H1 (cell line): ENCODE data around the gene MXRA7. TPM values are rescaled to one million over a fixed set of nuclear protein-coding genes. Genes with fewer than 3 reads are reported as not detected.

Experiments used
- SAP30 ChIP-seq: fragments of 300-600 bp; sonication (generic); IDR thresholded peaks from 2 replicates; pipeline ENCODE4 v1.7.1; 2012; ENCODE audit warnings: low read length, moderate library complexity, mild to moderate bottlenecking, inconsistent platforms; ENCODE audit not compliant: insufficient read depth, insufficient replicate concordance
- polyA plus RNA-seq, 7 experiments: library from polyadenylated mRNA; depleted of rRNA in 3 of 7; stranded (reverse) in 5 of 7; unstranded in 2 of 7; fragments of >200 nt in 5 of 7; fragments of 200-250 nt in 2 of 7; gene quantifications; 1 replicate in 5 of 7; 2 replicates in 1 of 7; 4 replicates in 1 of 7; pipeline versions ENCODE4 v1.2.1 to v1.2.3, GENCODE V29; 2011 to 2013; ENCODE audit warnings: missing spikeins in 2 of 7, mixed read lengths in 2 of 7
- total RNA-seq: library from RNA; stranded (reverse); fragmentation: NEBNext Ultra II Directional; extraction: Animal tissue kit (Norgen Biotek cat#: 25700); gene quantifications from 2 replicates; pipeline ENCODE4 v1.2.1, GENCODE V29; 2021

Gene MXRA7
- total and polyA plus RNA-seq, 2 of the 8 experiments (the other 6 are each of a cell fraction or from before 2014, with no cell fraction given) = 17.8 to 26.6 TPM

- no peak for TF ChIP-seq SAP30
These were observed 43.3 kb downstream of the MXRA7 start (continued) for GRCh38 chr17:76667491-76667755.
